ENCODE measurements around the gene EMC10. TPM values are rescaled to one million over a fixed set of nuclear protein-coding genes. Genes with fewer than 3 reads are reported as not detected.

EMC10 gene
- 11.3 and 12.2 TPM in 2 replicates for total RNA-seq (2012; rRNA removed)
- 90.9 and 103 TPM in 2 replicates for polyA plus RNA-seq (2012; rRNA removed)
- 111 and 157 TPM in 2 replicates for polyA plus RNA-seq (2012; cell fraction: cytosol; rRNA removed)
- polyA plus RNA-seq (2012; cell fraction: nucleus; rRNA removed; ENCODE audit: low replicate concordance) = 32.4 and 52.8 TPM in 2 replicates
- percentile 66 among the genes with signal in this experiment for Bru-seq, nascent RNA
- BruChase-seq, experiment 1, labeled RNA remaining after a 6-hour chase = percentile 79 among the genes with signal in this experiment
- BruChase-seq, experiment 2, labeled RNA remaining after a 2-hour chase = percentile 65 among the genes with signal in this experiment
- long read RNA-seq, full-length matches to known transcripts = 10 of 64 reads
- long read RNA-seq, partial matches to known transcripts = 2 of 64 reads
- long read RNA-seq, other reads (novel, unspliced or antisense) = 52 of 64 reads

DNA sequence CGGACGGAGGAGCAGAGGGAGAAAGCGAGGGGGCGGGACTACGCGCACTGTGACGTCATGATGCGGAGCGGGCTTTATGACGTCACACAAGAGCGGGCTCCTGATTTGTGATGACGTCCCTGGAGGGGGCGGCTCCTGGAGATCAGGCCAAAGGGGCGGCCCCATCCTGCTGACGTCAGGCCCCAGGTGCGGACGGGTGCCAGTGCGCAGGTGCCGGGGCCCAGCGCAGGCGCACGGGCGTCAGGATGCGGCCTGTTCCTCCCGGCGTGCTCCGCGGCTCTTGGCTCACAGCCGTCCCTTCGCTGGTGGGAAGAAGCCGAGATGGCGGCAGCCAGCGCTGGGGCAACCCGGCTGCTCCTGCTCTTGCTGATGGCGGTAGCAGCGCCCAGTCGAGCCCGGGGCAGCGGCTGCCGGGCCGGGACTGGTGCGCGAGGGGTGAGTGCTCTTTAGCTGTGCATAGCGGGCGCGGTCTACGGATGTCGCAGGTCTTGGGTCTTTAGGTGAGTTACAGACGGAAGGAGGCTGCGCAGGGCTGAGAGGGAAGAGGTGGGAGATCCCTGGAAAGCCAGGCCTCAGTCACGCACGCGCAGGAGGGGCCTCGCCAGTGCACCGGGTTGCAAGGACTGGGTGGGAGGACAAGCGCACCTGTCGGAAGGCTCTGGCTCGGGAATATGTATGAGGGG lies at the start of gene EMC10, which contains the start of gene GARIN5A:
Gene EMC10 (plus strand): TSS at position 284 of the 683 bp plus-strand sequence. CDS start 38 bp downstream, at position 322.
Gene GARIN5A (minus strand): TSS at position 625 of the 683 bp plus-strand sequence. CDS start 460 bp downstream, at position 165.
- in situ Hi-C loops (cut with MboI; ENCODE audit: low sequenced_read_pairs) (no loop called here), intact Hi-C loops (cut with micrococcal nuclease) (loop anchor here (2.0 to 5.0 kb wide), 2 partner anchors 34 to 109 kb away; partner anchors contain the start of genes JOSD2 and NAPSA), dilution Hi-C loops (cut with HindIII; ENCODE audit: low sequenced_read_pairs, unreplicated experiment) (no loop called here)
- Histone ChIP-seq H3K9me1 (ENCODE audit: insufficient read depth, low read length) (peaks cover 5% of the 10 kb centered on the region; the same call in 1 of the 2 replicates), H3K27me3 (ENCODE audit: control insufficient read depth, insufficient read depth, low read length) (no peaks in the 10 kb centered on the region), H3K4me2 (ENCODE audit: low read depth, low read length) (peak within 1 kb of the TSS; percentile 74), H3K9ac (ENCODE audit: low read depth, low read length) (peak within 1 kb of the TSS; percentile 72), H2AK5ac (ENCODE audit: low read depth, low read length) (no peak within 1 kb of the TSS), H3K4me1 (ENCODE audit: control insufficient read depth, insufficient read depth, low read length) (0 out of 2 replicates have a peak, but pooled peaks cover 2% of the 10 kb centered on the region), H2BK20ac (ENCODE audit: low read depth, low read length) (no peak within 1 kb of the TSS), H3K14ac (replicated peaks; ENCODE audit: low read depth, low read length) (peak within 1 kb of the TSS; percentile 61; the same call in 1 of the 2 replicates), H4K8ac (ENCODE audit: low read depth in 2 of 2, low read length in 2 of 2) (peak within 1 kb of the TSS; percentile 85 to 88), H2BK5ac (ENCODE audit: low read depth, low read length, poor library complexity, severe bottlenecking) (no peak within 1 kb of the TSS), H4K20me1 (ENCODE audit: insufficient read depth, low read length) (peaks cover 12% of the 10 kb centered on the region), H2AFZ (replicated peaks; ENCODE audit: low read length, poor library complexity) (peak within 1 kb of the TSS; percentile 100), H4K5ac (ENCODE audit: low read depth, low read length) (peak within 1 kb of the TSS; percentile 62), H3K27ac (ENCODE audit: insufficient read depth, low read length) (peak within 1 kb of the TSS; percentile 60; the same call in 1 of the 2 replicates), H4K91ac (ENCODE audit: insufficient read depth, low read depth, low read length) (peak within 1 kb of the TSS; percentile 65; the same call in 1 of the 2 replicates), H3K36me3 (ENCODE audit: control insufficient read depth, insufficient read depth, low read length) (peaks cover 18% of the 10 kb centered on the region; the same call in 1 of the 2 replicates), H2BK120ac (ENCODE audit: low read depth, low read length) (no peak within 1 kb of the TSS), H2AK9ac (replicated peaks; ENCODE audit: low read depth, low read length, poor library complexity) (peak within 1 kb of the TSS; percentile 97), H2BK15ac (ENCODE audit: low read depth, low read length) (no peak within 1 kb of the TSS), H3K4me3 (ENCODE audit: insufficient read depth, low read depth, low read length) (peak within 1 kb of the TSS; percentile 87), H3K18ac (ENCODE audit: low read depth, low read length) (peak within 1 kb of the TSS; percentile 5; the same call in 1 of the 2 replicates), H3K9me3 (ENCODE audit: control insufficient read depth, insufficient read depth, low read length) (no peaks in the 10 kb centered on the region), H3K56ac (ENCODE audit: extremely low read depth, insufficient read depth, low read length) (no peak within 1 kb of the TSS; the same call in 1 of the 2 replicates), H3K4ac (ENCODE audit: low read depth, low read length) (peak within 1 kb of the TSS; percentile 70), H3K23ac (ENCODE audit: low read depth, low read length) (peak within 1 kb of the TSS; percentile 24), H3K79me1 (ENCODE audit: low read depth in 1 of 2, low read length in 2 of 2) (peaks cover 16 to 27% of the 10 kb centered on the region in 2 experiments)
- POLR2A ChIA-PET (ENCODE audit: unreplicated experiment) = no interaction called here
- peak; percentile 94 for ATAC-seq (ENCODE audit: low read depth)
- WGBS, 2 experiments (ENCODE audit: extremely low coverage in 2 of 2, insufficient read length in 1 of 2) = 1% methylated on average over 27 of the region's 58 CpGs; no CpG with 5 or more reads in 1 of the 2 experiments
- peak; percentile 94 for DNase-seq
- TF ChIP-seq MAZ (IDR thresholded peaks at IDR 0.05; ENCODE audit: borderline replicate concordance, low read depth, low read length) (peak; percentile 79; the same call in 1 of the 2 replicates), SMC3 (IDR thresholded peaks at IDR 0.05; ENCODE audit: low read depth, low read length) (no peak), FOS (IDR thresholded peaks at IDR 0.05; ENCODE audit: low read depth, low read length) (0 out of 2 replicates have a peak, but pooled peaks have one; percentile 24), MXI1 (IDR thresholded peaks at IDR 0.05; ENCODE audit: borderline replicate concordance, low read depth, low read length) (no peak), RFX5 (IDR thresholded peaks at IDR 0.05; ENCODE audit: low read depth, low read length) (0 out of 2 replicates have a peak, but pooled peaks have one; percentile 0), MAFK (IDR thresholded peaks at IDR 0.05; ENCODE audit: low read depth, low read length) (0 out of 2 replicates have a peak, but pooled peaks have one; percentile 30), POLR2A (IDR thresholded peaks at IDR 0.05; ENCODE audit: low read depth, low read length) (peak; percentile 80), CEBPB (IDR thresholded peaks at IDR 0.05; ENCODE audit: low read depth, low read length) (no peak)
- TF ChIP-seq, protein P1, sequence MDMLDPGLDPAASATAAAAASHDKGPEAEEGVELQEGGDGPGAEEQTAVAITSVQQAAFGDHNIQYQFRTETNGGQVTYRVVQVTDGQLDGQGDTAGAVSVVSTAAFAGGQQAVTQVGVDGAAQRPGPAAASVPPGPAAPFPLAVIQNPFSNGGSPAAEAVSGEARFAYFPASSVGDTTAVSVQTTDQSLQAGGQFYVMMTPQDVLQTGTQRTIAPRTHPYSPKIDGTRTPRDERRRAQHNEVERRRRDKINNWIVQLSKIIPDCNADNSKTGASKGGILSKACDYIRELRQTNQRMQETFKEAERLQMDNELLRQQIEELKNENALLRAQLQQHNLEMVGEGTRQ (IDR thresholded peaks at IDR 0.05; ENCODE audit: low read depth, low read length) = peak; percentile 51
- BruUV-seq (replicated peaks) = no TSS peak
- CTCF ChIA-PET = no interaction called here

Data from IMR-90 (cell line).